GM19035 (cell line): ENCODE measurements around the gene TLL1.

Source experiments
- ATAC-seq: cut with Tn5 transposase; IDR thresholded peaks from one replicate; pipeline ENCODE4 v1.9.1; 2021; ENCODE audit not compliant: unreplicated experiment

TLL1 gene

DNA sequence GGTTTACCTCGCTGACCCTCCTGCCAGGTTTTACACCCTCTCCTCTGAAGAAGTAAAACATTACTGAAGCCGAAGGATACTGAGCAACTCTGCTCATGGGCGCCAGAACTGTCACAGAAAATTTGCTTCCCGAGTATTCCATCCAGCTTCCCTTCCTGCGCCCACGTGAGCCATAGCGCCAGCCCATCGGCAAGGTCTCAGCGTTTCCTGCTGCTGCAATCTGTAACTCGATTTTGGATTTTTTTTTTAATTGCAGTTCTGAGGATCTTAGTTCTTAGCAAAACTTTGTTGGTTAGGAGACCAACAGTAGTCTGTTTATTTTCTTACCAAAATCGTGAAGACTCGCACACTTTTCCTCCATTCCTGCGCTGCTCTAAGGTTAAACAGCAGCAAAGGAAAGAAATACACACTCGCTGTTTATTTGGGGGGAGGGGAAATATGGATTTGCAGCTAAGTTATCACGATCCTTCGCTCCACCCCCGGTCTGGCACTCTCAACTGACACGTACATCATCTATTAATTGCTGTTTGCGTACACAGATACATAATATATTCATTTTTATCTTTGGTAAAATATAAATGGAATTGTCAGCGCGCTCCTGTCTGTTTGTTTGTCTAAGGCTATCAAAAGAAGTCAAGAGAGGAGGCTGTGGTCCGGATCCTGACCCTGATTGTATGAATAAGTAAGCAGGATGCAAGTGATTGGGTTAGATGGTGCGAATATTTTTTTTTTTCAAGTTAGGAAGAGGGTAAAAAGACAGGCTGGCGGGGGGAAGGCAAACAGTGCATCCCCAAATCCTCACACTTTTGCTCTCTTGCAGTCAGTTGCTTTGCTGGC lies at the start of gene TLL1:
Gene TLL1 (plus strand): TSS at position 777 of the 837 bp plus-strand sequence. CDS start 668 bp downstream, outside the sequence.
- ATAC-seq = no peak

DNA sequence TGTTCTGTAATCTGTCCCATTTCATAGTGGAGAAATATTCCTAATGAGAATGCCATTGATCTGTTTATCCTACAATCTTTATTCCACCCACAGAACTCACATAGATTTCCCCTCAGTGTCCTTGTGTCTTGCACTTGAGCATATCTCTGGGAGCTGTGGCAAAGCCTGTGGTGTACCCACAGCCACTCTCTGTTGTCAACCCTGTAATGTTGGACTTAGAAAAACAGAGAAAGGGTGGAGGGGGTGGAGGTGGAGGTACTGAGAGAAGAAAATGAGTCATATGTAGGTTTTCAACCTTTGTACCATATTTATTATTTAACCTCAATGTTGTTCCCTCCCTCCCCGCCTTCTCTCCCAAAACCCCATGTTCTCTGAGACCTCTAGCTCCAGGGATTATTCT lies 46.9 kb upstream of the TLL1 start:
- no peak for ATAC-seq

DNA sequence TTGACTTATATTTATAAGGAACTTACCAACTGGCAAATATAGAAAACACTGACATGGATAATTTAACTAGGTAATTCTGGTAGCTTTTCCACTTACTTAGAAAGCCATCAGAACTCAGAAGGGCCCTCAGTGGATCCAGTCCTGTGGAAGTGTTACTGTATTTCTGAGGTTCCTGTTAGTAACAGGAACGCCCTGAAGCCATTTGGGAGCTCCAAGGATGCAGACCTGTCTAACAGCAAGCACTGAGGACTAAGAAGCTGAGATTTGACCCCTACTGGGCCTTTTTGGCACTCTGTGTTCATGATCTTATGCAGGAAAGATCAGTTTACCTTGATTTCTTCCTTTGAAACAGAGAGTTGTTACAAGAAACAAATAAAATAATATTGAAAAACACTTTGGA lies 46.0 kb upstream of the TLL1 start:
- no peak for ATAC-seq

DNA sequence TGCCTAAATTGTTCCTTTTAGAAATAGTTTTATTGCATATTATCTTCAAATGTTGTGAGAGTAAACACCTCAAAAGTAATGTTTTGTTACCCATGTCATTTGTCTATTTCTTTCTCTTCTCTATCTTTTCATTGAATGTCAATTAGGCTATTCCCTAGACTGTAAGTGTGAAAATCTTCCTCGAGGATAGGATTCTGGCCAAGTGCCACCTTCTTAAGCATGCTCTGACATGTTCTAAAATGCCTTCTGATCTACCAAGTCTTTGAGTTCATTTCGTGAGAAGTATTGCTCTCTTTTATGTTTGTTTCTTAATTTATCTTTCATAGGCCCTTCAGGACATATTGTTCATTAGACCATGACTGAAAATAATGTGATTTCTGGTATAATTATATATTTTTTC lies 44.1 kb upstream of the TLL1 start:
- no peak for ATAC-seq

DNA sequence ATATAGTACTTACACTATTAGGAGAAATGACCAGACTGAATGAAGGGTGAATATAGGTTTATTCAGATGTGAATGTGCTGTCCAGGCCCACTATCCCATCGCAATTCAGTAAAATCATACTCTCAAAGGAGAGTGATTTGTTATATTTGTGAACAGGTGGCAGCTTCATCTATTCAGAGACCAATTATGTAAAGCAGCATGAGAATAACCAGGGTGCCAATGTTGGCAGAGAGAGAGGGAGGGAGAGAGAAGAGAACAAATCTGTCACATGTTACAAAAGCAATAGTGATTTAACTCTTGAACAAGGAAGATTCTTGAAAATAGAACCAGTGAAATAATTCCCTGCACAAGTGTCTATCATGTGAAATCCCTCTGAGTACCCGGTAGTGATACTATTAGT lies 38.9 kb upstream of the TLL1 start:
- no peak for ATAC-seq

DNA sequence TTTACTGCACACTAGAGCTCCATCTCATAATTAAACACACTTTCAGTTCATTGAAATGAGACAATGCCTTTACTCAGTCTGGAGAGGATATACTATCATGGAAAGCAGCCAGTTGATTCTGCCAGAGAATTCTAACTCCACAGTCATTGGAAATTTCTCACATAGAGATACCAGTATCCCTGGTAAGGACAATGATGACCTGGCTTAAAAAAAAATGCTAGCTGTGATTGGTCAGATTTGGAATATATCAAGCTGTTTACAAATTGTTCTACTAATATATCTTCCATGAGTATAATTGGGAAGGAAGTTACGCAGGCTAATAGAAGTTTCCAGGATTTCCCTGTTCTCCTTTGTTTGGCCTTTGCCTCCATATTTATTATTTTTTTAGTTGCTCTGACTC lies 34.5 kb upstream of the TLL1 start:
- no peak for ATAC-seq

DNA sequence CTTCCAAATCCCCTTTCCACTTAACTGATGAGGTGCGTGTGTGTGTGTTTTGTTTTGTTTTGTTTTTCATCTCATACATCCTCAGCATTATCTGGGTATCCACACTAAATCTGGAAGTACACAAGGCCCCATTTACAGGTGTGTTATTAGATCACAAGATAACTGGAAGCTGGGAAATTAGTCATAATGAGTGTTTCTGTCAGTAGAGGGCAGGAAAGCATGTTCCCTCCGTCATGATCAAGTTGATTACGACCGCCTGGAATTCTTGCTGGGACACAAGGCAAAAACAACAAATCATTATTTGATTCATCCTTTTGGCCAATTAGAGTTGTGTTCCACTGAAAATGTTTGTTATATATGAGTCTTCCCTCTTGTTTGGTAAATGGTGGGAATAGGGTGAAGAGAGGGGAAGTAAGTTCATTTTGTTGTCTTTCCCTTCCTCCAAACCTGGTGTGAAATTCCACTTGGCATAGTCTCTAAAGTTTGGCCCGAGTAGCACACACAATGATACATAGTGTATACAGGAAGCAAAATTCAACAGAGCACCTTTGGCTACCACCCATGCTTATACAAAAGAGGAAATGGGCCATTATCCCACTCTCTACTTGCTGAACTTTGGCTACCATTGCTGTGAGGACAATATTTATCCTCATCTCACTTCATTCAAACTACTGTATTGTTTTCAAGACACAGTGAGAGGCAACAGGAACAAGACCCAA lies 33.3 kb upstream of the TLL1 start:
- ATAC-seq = no peak

DNA sequence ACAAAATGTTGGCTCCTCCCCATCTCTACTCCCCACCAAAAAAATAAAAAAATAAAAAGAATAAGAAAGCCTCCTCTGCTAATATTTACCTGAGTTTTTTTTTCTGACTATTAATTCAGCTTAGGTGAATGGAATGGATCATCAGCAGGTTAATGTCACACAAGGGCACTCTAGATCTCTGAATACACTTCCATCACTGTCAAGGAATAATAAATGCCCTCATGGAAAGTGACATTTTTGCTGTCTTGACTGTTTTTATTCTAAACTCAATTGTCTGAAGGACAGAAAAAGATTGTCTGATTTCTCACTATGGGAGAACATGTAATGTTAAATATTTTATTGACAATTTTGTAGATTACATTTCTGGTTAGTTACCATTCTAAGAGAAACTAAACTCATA lies 30.4 kb upstream of the TLL1 start:
- ATAC-seq = no peak

DNA sequence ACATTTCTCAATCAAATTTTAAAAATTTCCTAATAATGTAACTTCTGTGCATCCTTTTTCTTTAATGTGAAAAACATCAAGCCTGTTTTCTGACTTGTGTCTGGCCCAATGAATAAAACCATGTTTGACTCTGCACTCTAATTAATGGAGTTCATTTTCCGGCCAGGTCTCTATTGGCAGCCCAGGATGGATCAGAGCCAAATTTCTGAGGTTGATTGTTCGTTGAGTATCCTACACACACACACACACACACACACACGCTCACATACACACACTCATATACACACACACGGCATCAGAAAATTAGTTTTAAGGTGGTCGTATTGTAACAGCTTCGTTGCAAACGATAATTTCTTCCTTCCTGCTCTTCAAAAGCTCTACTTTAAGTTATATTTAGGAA lies 28.9 kb upstream of the TLL1 start:
- ATAC-seq = no peak

DNA sequence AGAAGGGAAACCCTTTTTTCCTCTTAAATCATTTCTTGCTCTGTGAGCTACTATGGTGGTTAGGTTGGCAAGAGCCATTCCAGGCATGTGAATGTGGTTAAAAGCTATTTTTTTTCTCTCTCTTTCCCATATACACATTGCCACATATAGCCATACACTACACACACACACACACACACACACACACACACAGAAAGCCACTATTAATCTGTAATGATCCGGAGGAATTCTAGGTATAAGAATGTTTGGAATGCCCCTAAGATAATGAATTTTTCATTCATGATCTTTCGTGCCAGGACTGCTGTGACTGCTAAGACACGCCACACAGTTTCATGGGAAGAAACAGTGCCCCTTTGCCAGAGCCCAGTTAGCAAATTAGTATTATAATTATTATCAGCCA lies 21.8 kb upstream of the TLL1 start:
- no peak for ATAC-seq

DNA sequence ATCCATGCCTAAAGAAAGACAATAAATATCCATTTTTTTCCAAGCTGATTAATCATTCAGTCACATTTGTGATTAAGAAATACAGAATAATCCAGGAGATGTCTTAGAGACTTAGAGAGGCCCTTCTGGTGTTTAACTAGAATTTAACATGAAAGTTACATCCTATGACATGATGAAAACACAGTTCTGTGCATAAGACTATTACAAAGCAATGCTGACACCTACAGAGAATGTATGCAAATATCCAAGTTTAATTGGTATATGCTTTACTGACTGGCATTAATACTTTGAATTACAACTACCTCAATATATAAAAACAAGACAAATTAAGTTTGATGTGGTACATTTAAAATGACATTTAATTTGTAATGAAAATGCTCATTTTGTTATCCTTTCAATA lies 17.8 kb upstream of the TLL1 start:
- ATAC-seq = no peak

DNA sequence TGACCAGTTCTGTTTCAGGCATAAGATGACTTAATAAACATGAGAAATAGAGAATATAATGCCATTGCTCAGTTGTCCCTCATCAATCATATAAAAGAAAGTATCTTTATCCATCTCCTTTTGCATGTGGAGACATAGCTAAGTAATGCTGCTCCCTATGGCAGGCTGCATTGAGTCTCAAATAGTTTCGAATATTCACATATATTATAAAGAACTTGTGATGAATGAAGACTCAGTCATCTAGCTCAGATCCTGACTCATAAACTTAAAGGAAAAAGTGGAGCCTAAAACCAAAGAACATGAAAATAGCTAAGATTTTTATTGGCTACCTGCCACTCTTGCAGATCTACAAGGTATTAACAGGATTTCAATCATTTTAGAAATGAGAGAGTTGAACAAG lies 11.7 kb upstream of the TLL1 start:
- no peak for ATAC-seq

DNA sequence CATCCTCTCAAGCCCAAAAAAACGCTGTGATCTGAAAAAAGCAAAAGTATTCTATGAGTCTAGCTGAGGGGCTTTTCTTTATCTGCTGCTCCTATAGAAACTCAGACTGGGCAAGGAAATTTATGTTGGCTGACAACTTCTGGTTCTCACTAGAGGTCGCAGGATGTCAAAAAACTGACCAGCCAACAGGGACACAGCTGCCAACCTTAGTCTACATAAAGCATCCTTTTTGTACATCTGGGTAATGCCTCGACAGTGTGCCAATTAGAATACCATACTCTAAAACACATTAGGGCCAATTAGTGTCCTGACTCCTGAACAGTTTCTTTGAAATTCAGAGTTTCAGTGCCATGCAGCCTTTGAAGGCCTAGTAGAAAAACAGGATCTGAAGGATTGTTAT lies 8.8 kb upstream of the TLL1 start:
- ATAC-seq = no peak

DNA sequence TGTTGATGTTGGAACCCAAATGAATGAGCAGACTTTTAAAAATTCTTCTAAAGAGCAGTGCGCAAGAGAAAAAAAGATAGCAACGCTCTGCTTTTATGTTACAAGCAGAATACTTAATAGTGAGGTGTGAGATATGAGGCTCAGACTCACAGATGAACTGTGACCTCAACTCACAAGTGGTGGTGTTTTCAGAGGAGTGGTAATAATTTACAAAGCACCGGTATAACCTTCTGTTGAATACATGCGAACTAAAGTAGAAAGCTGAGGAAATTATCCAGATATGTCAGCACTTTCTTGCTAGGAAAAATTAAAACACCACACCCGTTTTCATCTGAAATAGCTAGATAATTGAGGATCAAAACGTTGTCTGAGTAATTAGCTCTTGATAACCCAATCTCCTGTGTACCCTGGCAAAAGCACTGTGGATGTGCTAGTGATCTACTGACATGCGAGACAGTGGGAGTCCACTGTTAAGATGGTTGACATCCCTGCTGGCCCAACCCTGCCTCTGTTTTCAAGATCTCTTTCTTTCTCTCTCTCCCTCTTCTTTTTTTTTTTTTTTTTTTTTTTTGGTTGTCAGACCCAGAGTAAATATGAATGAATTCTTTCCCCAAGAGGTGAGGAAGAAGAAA lies 6.9 kb upstream of the TLL1 start:
- no peak for ATAC-seq

DNA sequence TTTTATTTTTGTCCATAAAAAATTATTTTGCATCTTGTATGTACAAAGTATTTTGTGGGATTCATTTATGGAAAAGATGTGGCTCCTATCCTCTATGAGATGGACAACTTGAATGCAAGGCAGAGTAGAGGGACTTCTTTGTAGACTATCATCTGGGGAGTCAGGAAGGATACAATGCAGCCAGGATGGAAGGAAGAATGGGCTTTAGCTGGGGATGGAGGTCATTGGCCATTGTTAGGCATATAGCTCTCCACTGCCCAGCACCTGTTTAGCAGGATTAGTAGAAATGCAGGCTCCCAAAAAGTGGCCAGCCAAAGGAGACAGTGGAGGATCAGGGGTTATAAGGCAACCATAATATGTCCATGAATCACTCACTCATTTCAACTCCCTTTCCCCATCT lies 5.1 kb upstream of the TLL1 start:
- ATAC-seq = no peak

DNA sequence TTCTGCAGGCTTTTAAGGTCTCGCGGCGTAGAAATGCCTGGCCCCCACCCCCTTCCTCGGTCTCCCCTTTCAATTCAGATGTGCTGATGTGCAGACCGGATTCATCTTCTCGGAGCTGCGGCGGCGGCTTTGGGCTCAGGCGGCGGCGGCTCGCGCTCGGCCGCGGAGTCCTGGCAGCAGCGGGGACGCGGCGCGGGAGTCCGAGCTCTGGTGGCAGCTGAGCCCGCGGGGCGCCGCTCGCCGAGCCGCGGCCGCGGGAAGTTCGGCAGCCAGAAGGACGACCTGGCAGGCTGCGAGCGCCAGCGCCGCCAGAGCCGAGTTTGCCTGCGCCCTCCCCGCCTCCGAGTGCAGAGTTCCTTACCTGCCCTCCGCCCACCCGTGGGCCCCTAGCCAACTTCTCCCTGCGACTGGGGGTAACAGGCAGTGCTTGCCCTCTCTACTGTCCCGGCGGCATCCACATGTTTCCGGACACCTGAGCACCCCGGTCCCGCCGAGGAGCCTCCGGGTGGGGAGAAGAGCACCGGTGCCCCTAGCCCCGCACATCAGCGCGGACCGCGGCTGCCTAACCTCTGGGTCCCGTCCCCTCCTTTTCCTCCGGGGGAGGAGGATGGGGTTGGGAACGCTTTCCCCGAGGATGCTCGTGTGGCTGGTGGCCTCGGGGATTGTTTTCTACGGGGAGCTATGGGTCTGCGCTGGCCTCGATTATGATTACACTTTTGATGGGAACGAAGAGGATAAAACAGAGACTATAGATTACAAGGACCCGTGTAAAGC lies 448 bp downstream of the TLL1 start:
- ATAC-seq = no peak

DNA sequence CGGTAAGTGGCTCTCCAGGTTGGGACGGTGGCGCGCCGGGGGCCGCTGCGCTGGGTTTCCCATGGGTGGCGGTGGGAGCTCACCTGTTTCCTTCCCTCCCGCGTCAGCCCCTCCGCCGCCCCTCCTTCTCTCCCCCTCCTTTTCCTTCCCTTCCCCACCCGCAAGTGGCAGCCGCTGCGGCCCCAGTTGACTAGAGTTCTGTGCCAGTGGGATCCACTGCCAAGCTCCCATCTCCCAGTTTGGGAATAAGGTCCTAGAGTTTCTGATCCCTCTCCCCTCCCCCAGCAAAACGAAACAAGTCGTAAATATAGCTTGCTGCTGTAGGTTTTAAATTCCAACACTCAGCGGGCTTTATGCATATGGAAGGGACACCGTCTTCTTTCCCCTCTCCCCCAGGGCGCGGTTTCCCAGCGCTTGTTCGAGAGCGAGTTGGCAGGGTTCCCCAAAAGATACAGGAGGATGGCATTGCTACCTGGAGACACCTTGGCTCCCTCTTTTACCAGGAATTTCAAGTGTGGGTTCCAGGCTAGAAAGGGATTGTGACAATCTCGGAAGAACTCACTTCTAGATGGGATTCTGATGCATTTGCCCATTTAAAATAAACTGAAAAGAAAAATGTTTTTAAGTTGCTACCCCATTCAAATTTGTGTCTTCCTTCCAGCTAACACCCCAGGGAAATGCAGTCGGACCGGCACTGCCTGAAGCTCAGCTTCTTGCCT lies 1.2 kb downstream of the TLL1 start:
- ATAC-seq = no peak

DNA sequence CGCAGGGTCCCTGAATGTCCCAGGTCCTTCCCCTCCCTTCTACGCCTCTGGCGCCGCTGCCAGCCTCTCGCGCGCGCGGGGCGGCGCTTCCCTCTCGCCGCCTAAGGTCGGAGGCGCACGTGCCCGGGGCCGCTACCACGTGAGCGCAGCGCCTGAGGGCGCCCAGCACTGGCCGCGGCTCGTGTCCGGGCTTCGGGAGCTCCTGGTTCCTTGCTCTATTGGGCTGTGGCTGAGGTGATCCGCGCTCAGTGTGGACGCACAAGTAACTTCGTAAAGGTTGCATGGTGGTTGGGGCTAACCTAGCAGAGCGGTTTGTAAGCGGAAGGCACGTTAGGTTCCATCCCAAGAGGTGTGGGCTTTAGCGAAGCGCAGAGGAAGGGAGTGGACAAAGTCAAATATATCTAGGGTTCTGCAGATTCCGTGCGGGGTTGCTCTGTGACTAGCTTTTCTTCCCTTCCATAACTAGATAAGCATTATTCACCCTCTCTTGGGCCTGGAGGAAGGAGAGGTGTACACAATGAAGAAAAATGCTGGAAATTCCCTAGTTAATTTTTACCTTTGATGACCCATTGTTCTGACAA lies 1.8 kb downstream of the TLL1 start:
- ATAC-seq = no peak

DNA sequence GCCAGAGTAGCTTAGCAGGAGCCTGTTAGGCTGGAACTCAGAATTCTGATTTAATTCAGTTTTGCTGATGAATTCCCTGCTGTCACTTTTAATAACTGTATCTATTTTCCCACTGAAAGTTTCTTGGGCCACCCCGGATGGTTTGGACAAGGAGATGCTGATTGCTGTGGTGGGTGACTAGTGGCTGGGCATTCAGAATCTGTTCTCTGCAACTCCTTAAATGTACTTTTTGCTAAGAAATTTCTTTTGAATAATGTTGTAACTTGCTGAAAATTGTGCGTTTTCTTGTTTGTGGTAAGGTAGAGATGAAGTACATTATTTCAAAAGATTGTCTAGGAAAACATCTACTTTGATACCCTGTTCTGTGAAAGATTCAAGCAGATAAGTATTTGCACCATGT lies 2.4 kb downstream of the TLL1 start:
- ATAC-seq = no peak

DNA sequence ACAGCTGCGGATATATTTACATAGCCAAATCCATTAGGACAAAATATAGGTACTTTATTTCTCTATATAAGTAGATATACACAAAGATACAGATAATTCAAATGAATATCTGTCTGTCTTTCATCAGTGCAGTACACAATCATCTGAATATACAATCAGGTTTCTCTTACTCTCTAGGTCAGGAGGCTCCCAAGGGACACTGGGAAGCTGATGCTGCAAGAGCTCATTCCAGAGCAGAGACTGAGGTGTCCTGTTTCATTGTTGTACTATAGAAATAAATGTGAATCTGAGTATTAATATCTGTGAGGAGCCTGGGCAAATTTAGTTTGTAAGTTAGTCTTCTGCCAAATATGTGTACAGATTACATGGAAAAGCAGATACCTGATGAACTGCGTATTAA lies 4.2 kb downstream of the TLL1 start:
- ATAC-seq = no peak
